ENCODE measurements around the gene TUBB1.

- TF ChIP-seq POLR2A (IDR thresholded peaks at IDR 0.05; ENCODE audit: low read depth) (no peak), CTCF (IDR thresholded peaks at IDR 0.05) (no peak)
Observed at GRCh38 chr20:59016795-59017492, 2.3 kb upstream of the TUBB1 start.
